GM20000 (cell line): ENCODE data around the gene CTNNBL1.

ENCODE experiments used
- DNase-seq: peaks from one replicate; pipeline ENCODE4 v3.0.0; 2012; ENCODE audit warnings: low spot score
- CTCF ChIP-seq: IDR thresholded peaks from 2 replicates; pipeline ENCODE4 v1.5.1; 2012; ENCODE audit warnings: mild to moderate bottlenecking, control low read depth; ENCODE audit errors: extremely low read depth, missing control alignments

The CTNNBL1 gene

GRCh38 chr20:37921341-37921929 lies 227.6 kb downstream of the CTNNBL1 start:
- no peak for TF ChIP-seq CTCF
- DNase-seq: peak; percentile 75
